Caco-2 (cell line): ENCODE measurements around the gene NEUROG1. TPM values are rescaled to one million over a fixed set of nuclear protein-coding genes. Genes with fewer than 3 reads are reported as not detected.

Experiments
- BruUV-seq: library from RNA; stranded (reverse); fragments of 400-500 nt; replicated peaks from 2 replicates; lab custom pipeline; 2021; lab: Mats Ljungman, UMichigan
- CTCF ChIA-PET: fragments of 300-600 bp; sonication (Branson Sonifier 250); formaldehyde crosslinking; loops from one replicate; lab custom pipeline; 2022; ENCODE audit warnings: antibody characterized with exemption; lab: Charles Lee
- POLR2A ChIA-PET: fragments of 300-600 bp; sonication (Branson Sonifier 250); formaldehyde crosslinking; loops from one replicate; lab custom pipeline; 2022; ENCODE audit warnings: antibody characterized with exemption; lab: Charles Lee
- DNase-seq, 2 experiments: peaks; one replicate each; pipeline versions ENCODE4 v3.0.0 to v3.0.0-alpha.2; 2020 to 2022
- H3K27me3 ChIP-seq: replicated peaks from 2 replicates; pipeline ENCODE4 v1.6.0; 2011; ENCODE audit warnings: low read length; ENCODE audit not compliant: control insufficient read depth, insufficient read depth
- H3K36me3 ChIP-seq: 2 replicates; pipeline ENCODE4 v1.5.1; 2011; ENCODE audit warnings: low read length; ENCODE audit not compliant: control insufficient read depth, insufficient read depth
- H3K4me1 ChIP-seq: fragments of 250-450 bp; sonication (Bioruptor Pico); 2 replicates; pipeline ENCODE4 v1.5.1; 2020; ENCODE audit warnings: mild to moderate bottlenecking
- H3K4me3 ChIP-seq: 2 replicates; pipeline ENCODE4 v1.5.1; 2011; ENCODE audit warnings: low read depth, mild to moderate bottlenecking, control low read depth, low read length
- H3K9me3 ChIP-seq: fragments of 250-450 bp; sonication (Bioruptor Pico); 2 replicates; pipeline ENCODE4 v1.5.1; 2020; ENCODE audit warnings: mild to moderate bottlenecking, moderate library complexity
- H3K27ac Mint-ChIP-seq: one replicate; pipeline ENCODE4 v1.8.0; 2022; ENCODE audit warnings: mixed read lengths; ENCODE audit not compliant: unreplicated experiment
- H3K27me3 Mint-ChIP-seq: one replicate; pipeline ENCODE4 v1.8.0; 2022; ENCODE audit warnings: mixed read lengths; ENCODE audit not compliant: insufficient read depth, unreplicated experiment
- H3K36me3 Mint-ChIP-seq: one replicate; pipeline ENCODE4 v1.8.0; 2022; ENCODE audit warnings: mild to moderate bottlenecking, mixed read lengths; ENCODE audit not compliant: insufficient read depth, unreplicated experiment
- H3K4me1 Mint-ChIP-seq: one replicate; pipeline ENCODE4 v1.8.0; 2022; ENCODE audit warnings: low read depth, mixed read lengths; ENCODE audit not compliant: unreplicated experiment
- H3K4me3 Mint-ChIP-seq: one replicate; pipeline ENCODE4 v1.8.0; 2022; ENCODE audit warnings: mild to moderate bottlenecking, moderate library complexity, mixed read lengths; ENCODE audit not compliant: unreplicated experiment
- H3K9me3 Mint-ChIP-seq: one replicate; pipeline ENCODE4 v1.8.0; 2022; ENCODE audit warnings: mixed read lengths; ENCODE audit not compliant: unreplicated experiment
- intact Hi-C: fragments of 100-400 bp; cut with micrococcal nuclease; formaldehyde crosslinking; loops from one replicate; pipeline ENCODE4 v1.10.0; 2022; ENCODE audit not compliant: unreplicated experiment
- total RNA-seq: library from RNA; stranded (reverse); gene quantifications from 2 replicates; pipeline ENCODE4 v1.2.3, GENCODE V29; 2022
- TF ChIP-seq, protein P1 (sequence below), 2 experiments: fragments of 200-600 bp in 1 of 2; IDR thresholded peaks; 1 replicate in 1 of 2; 2 replicates in 1 of 2; pipeline versions ENCODE4 v1.5.1 to v1.8.0; 2011 to 2022; ENCODE audit warnings: antibody characterized with exemption in 1 of 2, control low read depth in 1 of 2, inconsistent platforms in 1 of 2, low read depth in 1 of 2, low read length in 1 of 2, mild to moderate bottlenecking in 1 of 2, moderate library complexity in 1 of 2; ENCODE audit not compliant: insufficient read depth in 1 of 2, severe bottlenecking in 1 of 2, unreplicated experiment in 1 of 2

NEUROG1 gene
- total RNA-seq, 1 experiment from 2014 or later = not detected

DNA sequence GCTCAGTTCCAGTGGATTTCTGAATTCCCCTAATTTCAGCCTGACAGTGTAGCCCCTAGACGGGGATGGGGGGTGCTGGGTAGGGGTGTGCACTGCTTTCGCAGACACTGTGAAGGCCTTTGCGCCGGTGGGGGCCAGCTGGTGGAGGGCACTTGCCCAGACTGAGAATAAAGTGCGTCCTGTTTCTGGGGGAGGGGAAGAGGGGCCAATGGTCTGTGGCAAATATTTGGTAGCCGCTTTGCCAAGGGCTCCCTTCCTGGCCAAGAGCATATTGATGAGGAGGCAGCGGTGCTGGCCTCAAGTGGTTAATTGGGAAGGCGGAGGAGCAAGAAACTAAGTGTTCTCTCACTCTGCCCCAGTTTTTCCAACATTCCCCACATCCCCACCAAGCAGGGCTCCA lies 41.7 kb upstream of the NEUROG1 start:
- H3K27me3 Mint-ChIP-seq = peaks cover 19% of the 10 kb centered on the region
- CTCF ChIA-PET = interaction anchor here (0.7 to 1.2 kb wide), 2 partner anchors 12 to 23 kb away, joined by 3 to 10 read pairs; no protein-coding TSS in a partner anchor
- POLR2A ChIA-PET = no interaction called here

DNA sequence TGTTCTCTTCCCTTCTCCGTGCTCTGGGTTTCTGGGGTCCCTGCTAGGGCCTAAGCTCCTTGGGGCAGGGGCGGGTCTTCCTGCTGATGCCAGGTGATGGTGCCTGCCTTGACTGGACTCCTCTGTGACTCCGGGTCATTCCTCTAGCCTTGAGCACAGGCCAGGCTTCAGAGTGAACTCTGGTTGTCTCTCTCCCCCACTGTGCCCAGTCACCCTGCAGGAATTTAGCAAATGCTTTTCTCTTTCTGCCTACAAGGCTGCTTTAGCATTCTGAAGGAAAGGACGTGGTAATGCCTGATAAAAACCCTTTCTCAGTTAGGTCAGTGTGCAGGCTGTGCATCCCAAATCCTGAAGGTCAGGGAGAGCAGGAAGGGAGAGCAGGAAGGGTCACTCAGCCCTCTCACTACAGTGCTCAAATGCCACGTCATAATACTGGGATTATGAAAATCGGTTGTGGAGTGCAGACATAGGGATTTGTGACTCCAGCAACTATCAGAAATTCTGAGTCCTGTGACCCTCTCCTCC lies 40.4 kb upstream of the NEUROG1 start:
- Mint-ChIP-seq H3K27me3 (peaks cover 15% of the 10 kb centered on the region), H3K27ac (no peak overlapping the region), H3K4me1 (no peaks in the 10 kb centered on the region), H3K9me3 (no peaks in the 10 kb centered on the region), H3K4me3 (no peak overlapping the region), H3K36me3 (peaks cover 6% of the 10 kb centered on the region)
- Histone ChIP-seq H3K4me3 (no peak overlapping the region), H3K4me1 (no peaks in the 10 kb centered on the region), H3K27me3 (no peaks in the 10 kb centered on the region), H3K36me3 (no peaks in the 10 kb centered on the region), H3K9me3 (no peaks in the 10 kb centered on the region)
- no TSS peak for BruUV-seq
- intact Hi-C loops = no loop called here
- ChIA-PET CTCF (interaction anchor here (1.2 kb wide), 1 partner anchor 10 kb away, joined by 10 read pairs; no protein-coding TSS in a partner anchor), POLR2A (no interaction called here)
- no peak for DNase-seq
- TF ChIP-seq, protein P1, sequence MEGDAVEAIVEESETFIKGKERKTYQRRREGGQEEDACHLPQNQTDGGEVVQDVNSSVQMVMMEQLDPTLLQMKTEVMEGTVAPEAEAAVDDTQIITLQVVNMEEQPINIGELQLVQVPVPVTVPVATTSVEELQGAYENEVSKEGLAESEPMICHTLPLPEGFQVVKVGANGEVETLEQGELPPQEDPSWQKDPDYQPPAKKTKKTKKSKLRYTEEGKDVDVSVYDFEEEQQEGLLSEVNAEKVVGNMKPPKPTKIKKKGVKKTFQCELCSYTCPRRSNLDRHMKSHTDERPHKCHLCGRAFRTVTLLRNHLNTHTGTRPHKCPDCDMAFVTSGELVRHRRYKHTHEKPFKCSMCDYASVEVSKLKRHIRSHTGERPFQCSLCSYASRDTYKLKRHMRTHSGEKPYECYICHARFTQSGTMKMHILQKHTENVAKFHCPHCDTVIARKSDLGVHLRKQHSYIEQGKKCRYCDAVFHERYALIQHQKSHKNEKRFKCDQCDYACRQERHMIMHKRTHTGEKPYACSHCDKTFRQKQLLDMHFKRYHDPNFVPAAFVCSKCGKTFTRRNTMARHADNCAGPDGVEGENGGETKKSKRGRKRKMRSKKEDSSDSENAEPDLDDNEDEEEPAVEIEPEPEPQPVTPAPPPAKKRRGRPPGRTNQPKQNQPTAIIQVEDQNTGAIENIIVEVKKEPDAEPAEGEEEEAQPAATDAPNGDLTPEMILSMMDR (IDR thresholded peaks at IDR 0.05; ENCODE audit: insufficient read depth in 1 of 2, low read depth in 1 of 2, low read length in 1 of 2, severe bottlenecking in 1 of 2, unreplicated experiment in 1 of 2) = no peak

More for the DNA sequence above, 41.7 kb upstream of the NEUROG1 start:
- Histone ChIP-seq H3K4me1 (no peaks in the 10 kb centered on the region), H3K9me3 (no peaks in the 10 kb centered on the region), H3K4me3 (no peak overlapping the region), H3K27me3 (no peaks in the 10 kb centered on the region), H3K36me3 (no peaks in the 10 kb centered on the region)
- H3K9me3 Mint-ChIP-seq = no peaks in the 10 kb centered on the region
- no TSS peak for BruUV-seq
- no peak overlapping the region for H3K27ac Mint-ChIP-seq
- intact Hi-C loops = no loop called here
- no peak overlapping the region for H3K4me3 Mint-ChIP-seq
- H3K36me3 Mint-ChIP-seq = peaks cover 6% of the 10 kb centered on the region
- TF ChIP-seq, protein P1 (IDR thresholded peaks at IDR 0.05; ENCODE audit: insufficient read depth in 1 of 2, low read depth in 1 of 2, low read length in 1 of 2, severe bottlenecking in 1 of 2, unreplicated experiment in 1 of 2) = no peak
- H3K4me1 Mint-ChIP-seq = no peaks in the 10 kb centered on the region
- no peak for DNase-seq

DNA sequence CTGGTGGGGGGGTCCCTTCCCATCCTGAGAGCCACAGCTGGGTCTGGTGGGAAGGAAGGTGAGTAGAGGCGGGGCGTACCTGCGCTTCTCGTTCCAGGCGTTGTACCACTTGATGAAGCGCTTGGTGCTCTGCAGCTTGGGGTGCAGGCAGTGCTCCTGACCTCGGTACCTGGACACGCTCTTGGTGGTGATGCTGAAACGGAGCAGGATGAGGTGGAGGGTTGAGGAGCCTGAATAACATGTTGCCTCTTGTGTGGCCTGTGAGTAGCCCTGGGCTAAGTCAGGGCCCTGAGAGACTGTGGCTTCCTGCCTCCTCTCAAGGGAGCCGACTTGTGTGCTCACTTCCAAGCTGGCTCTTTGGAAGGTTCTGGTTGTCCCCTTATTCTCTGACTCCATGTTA lies 38.7 kb upstream of the NEUROG1 start:
- DNase-seq = no peak
- Histone ChIP-seq H3K4me3 (no peak overlapping the region), H3K4me1 (no peaks in the 10 kb centered on the region), H3K27me3 (no peaks in the 10 kb centered on the region), H3K36me3 (no peaks in the 10 kb centered on the region), H3K9me3 (no peaks in the 10 kb centered on the region)
- BruUV-seq = no TSS peak
- Mint-ChIP-seq H3K9me3 (no peaks in the 10 kb centered on the region), H3K27me3 (peaks cover 12% of the 10 kb centered on the region), H3K4me1 (no peaks in the 10 kb centered on the region), H3K36me3 (peaks cover 6% of the 10 kb centered on the region), H3K4me3 (no peak overlapping the region), H3K27ac (no peak overlapping the region)
- intact Hi-C loops = no loop called here
- TF ChIP-seq, protein P1 (IDR thresholded peaks at IDR 0.05; ENCODE audit: insufficient read depth in 1 of 2, low read depth in 1 of 2, low read length in 1 of 2, severe bottlenecking in 1 of 2, unreplicated experiment in 1 of 2) = no peak
- ChIA-PET POLR2A (no interaction called here), CTCF (no interaction called here)
